Hepatocyte (in vitro differentiated cells): ENCODE results near the gene ANKRD16. TPM values are rescaled to one million over a fixed set of nuclear protein-coding genes. Genes with fewer than 3 reads are reported as not detected.

ENCODE experiments used
- DNase-seq: peaks from one replicate; pipeline ENCODE4 v3.0.0-alpha.2; 2016; ENCODE audit warnings: low spot score
- H2AFZ ChIP-seq: fragments of 200-600 bp; sonication (generic); 2 replicates; pipeline ENCODE4 v1.6.0; 2016; ENCODE audit warnings: antibody characterized with exemption, mild to moderate bottlenecking
- H3K27ac ChIP-seq: fragments of 200-600 bp; sonication (generic); 2 replicates; pipeline ENCODE4 v1.5.1; 2016; ENCODE audit warnings: mild to moderate bottlenecking
- H3K27me3 ChIP-seq: fragments of 200-600 bp; sonication (generic); 2 replicates; pipeline ENCODE4 v1.6.1; 2016
- H3K36me3 ChIP-seq: fragments of 200-600 bp; sonication (generic); replicated peaks from 2 replicates; pipeline ENCODE4 v1.5.1; 2016; ENCODE audit warnings: low read depth; ENCODE audit not compliant: insufficient read depth
- H3K4me1 ChIP-seq: fragments of 200-600 bp; sonication (generic); 2 replicates; pipeline ENCODE4 v1.5.1; 2016; ENCODE audit warnings: mild to moderate bottlenecking, moderate library complexity; ENCODE audit not compliant: insufficient read depth
- H3K4me2 ChIP-seq: fragments of 200-600 bp; sonication (generic); 2 replicates; pipeline ENCODE4 v1.6.0; 2016
- H3K4me3 ChIP-seq: fragments of 200-600 bp; sonication (generic); 2 replicates; pipeline ENCODE4 v1.5.1; 2016; ENCODE audit warnings: mild to moderate bottlenecking
- H3K79me2 ChIP-seq: fragments of 200-600 bp; sonication (generic); 2 replicates; pipeline ENCODE4 v1.6.0; 2017; ENCODE audit warnings: mild to moderate bottlenecking
- H3K9me2 ChIP-seq: fragments of 200-600 bp; sonication (generic); replicated peaks from 2 replicates; pipeline ENCODE4 v1.6.0; 2017; ENCODE audit warnings: mild to moderate bottlenecking; ENCODE audit not compliant: insufficient read depth
- H3K9me3 ChIP-seq: fragments of 200-600 bp; sonication (generic); 2 replicates; pipeline ENCODE4 v1.5.1; 2016; ENCODE audit warnings: low read depth, mild to moderate bottlenecking
- H4K20me1 ChIP-seq: fragments of 200-600 bp; sonication (generic); 2 replicates; pipeline ENCODE4 v1.6.0; 2016; ENCODE audit warnings: mild to moderate bottlenecking; ENCODE audit not compliant: insufficient read depth, poor library complexity, severe bottlenecking
- EZH2 ChIP-seq: fragments of 200-600 bp; sonication (generic); IDR thresholded peaks from 2 replicates; pipeline ENCODE4 v1.6.1; 2016; ENCODE audit warnings: antibody characterized with exemption, mild to moderate bottlenecking, borderline replicate concordance
- EZH2phosphoT487 ChIP-seq: fragments of 200-600 bp; sonication (generic); IDR thresholded peaks from one replicate; pipeline ENCODE4 v1.6.1; 2018; ENCODE audit warnings: antibody characterized with exemption, mild to moderate bottlenecking, low read depth, moderate library complexity; ENCODE audit not compliant: unreplicated experiment, severe bottlenecking
- WGBS: methylation state at CpG from one replicate; pipeline ENCODE4 v1.1.6; 2016; ENCODE audit warnings: low lambda C conversion rate; ENCODE audit errors: missing lambda C conversion rate; 5-methylcytosine and 5-hydroxymethylcytosine counted together
- polyA plus RNA-seq: library from polyadenylated mRNA; unstranded; fragments of >200 nt; fragmentation: Nextera tagmentation; extraction: Ambion mirVana; gene quantifications from 2 replicates; pipeline ENCODE4 v1.2.1, GENCODE V29; 2016
- total RNA-seq: library from RNA; depleted of rRNA; stranded (reverse); fragments of >200 nt; gene quantifications from 2 replicates; pipeline ENCODE4 v1.2.3, GENCODE V29; 2014
- TF ChIP-seq, protein P1 (sequence below): fragments of 200-600 bp; sonication (generic); IDR thresholded peaks from 2 replicates; pipeline ENCODE4 v1.5.1; 2016; ENCODE audit warnings: antibody characterized with exemption, mild to moderate bottlenecking; ENCODE audit not compliant: poor library complexity

Gene ANKRD16
- total and polyA plus RNA-seq, 2 experiments from 2014 or later, result 6.8 to 15.7 TPM

- 81% methylated on average over 8 of the region's 8 CpGs for WGBS
- DNase-seq, result no peak
- Histone ChIP-seq H3K9me3 (no peaks in the 10 kb centered on the region), H3K4me1 (no peaks in the 10 kb centered on the region), H3K4me2 (no peak overlapping the region), H3K27ac (no peak overlapping the region), H3K27me3 (no peaks in the 10 kb centered on the region), H2AFZ (no peak overlapping the region), H3K36me3 (no peaks in the 10 kb centered on the region), H3K9me2 (no peaks in the 10 kb centered on the region), H3K79me2 (no peaks in the 10 kb centered on the region), H3K4me3 (no peak overlapping the region), H4K20me1 (no peaks in the 10 kb centered on the region)
- TF ChIP-seq EZH2 (no peak), EZH2phosphoT487 (no peak)
- TF ChIP-seq, protein P1, sequence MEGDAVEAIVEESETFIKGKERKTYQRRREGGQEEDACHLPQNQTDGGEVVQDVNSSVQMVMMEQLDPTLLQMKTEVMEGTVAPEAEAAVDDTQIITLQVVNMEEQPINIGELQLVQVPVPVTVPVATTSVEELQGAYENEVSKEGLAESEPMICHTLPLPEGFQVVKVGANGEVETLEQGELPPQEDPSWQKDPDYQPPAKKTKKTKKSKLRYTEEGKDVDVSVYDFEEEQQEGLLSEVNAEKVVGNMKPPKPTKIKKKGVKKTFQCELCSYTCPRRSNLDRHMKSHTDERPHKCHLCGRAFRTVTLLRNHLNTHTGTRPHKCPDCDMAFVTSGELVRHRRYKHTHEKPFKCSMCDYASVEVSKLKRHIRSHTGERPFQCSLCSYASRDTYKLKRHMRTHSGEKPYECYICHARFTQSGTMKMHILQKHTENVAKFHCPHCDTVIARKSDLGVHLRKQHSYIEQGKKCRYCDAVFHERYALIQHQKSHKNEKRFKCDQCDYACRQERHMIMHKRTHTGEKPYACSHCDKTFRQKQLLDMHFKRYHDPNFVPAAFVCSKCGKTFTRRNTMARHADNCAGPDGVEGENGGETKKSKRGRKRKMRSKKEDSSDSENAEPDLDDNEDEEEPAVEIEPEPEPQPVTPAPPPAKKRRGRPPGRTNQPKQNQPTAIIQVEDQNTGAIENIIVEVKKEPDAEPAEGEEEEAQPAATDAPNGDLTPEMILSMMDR, result no peak
These were observed 39.7 kb upstream of the ANKRD16 start for GRCh38 chr10:5929442-5929841.

DNA sequence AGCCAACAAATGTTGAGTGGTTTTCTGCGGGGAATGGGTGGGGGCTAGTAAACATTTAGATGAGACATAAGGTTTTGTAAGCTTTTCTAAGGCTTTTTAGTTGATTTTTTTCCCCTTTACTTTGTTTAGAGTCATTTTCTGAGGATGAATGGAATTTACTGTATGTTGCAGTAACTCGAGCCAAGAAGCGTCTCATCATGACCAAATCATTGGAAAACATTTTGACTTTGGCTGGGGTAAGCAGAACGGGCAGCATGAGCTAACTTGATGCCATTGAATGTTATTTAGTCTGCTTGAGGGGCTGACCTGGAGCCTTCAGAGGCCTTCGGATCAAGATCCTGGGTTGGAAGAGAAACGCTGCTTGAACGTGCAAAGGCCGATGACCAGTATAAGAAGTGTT, 37.6 kb upstream of the ANKRD16 start:
- no peaks in the 10 kb centered on the region for H3K9me2 ChIP-seq
- WGBS, result 96% methylated on average over 8 of the region's 8 CpGs
- peak overlapping the region; percentile 19 for H3K27ac ChIP-seq
- no peaks in the 10 kb centered on the region for H3K79me2 ChIP-seq
- no peak overlapping the region for H3K4me3 ChIP-seq
- DNase-seq, result no peak
- H3K4me1 ChIP-seq, result no peaks in the 10 kb centered on the region
- no peak overlapping the region for H3K4me2 ChIP-seq
- H2AFZ ChIP-seq, result no peak overlapping the region
- TF ChIP-seq EZH2phosphoT487 (no peak), EZH2 (no peak)
- TF ChIP-seq, protein P1, result no peak
- no peaks in the 10 kb centered on the region for H4K20me1 ChIP-seq
- no peaks in the 10 kb centered on the region for H3K9me3 ChIP-seq
- no peaks in the 10 kb centered on the region for H3K27me3 ChIP-seq
- no peaks in the 10 kb centered on the region for H3K36me3 ChIP-seq

- no peaks in the 10 kb centered on the region for H3K79me2 ChIP-seq
- 90% methylated on average over 10 of the region's 10 CpGs for WGBS
- DNase-seq, result no peak
- no peak overlapping the region for H3K4me2 ChIP-seq
- H3K9me2 ChIP-seq, result no peaks in the 10 kb centered on the region
- TF ChIP-seq, protein P1, result no peak
- TF ChIP-seq EZH2 (no peak), EZH2phosphoT487 (no peak)
- no peaks in the 10 kb centered on the region for H3K9me3 ChIP-seq
- no peaks in the 10 kb centered on the region for H3K27me3 ChIP-seq
- no peak overlapping the region for H2AFZ ChIP-seq
- H3K4me3 ChIP-seq, result no peak overlapping the region
- no peaks in the 10 kb centered on the region for H3K4me1 ChIP-seq
- no peaks in the 10 kb centered on the region for H3K36me3 ChIP-seq
- no peaks in the 10 kb centered on the region for H4K20me1 ChIP-seq
- no peak overlapping the region for H3K27ac ChIP-seq
These were observed 35.2 kb upstream of the ANKRD16 start for GRCh38 chr10:5924889-5925288.

GRCh38 chr10:5921746-5922145, 32.1 kb upstream of the ANKRD16 start:
- no peaks in the 10 kb centered on the region for H3K27me3 ChIP-seq
- TF ChIP-seq, protein P1, result no peak
- TF ChIP-seq EZH2 (no peak), EZH2phosphoT487 (no peak)
- H3K9me2 ChIP-seq, result no peaks in the 10 kb centered on the region
- H3K9me3 ChIP-seq, result no peaks in the 10 kb centered on the region
- no peaks in the 10 kb centered on the region for H4K20me1 ChIP-seq
- H3K4me2 ChIP-seq, result no peak overlapping the region
- no peak for DNase-seq
- H3K27ac ChIP-seq, result no peak overlapping the region
- H3K36me3 ChIP-seq, result no peaks in the 10 kb centered on the region
- H2AFZ ChIP-seq, result no peak overlapping the region
- H3K4me1 ChIP-seq, result no peaks in the 10 kb centered on the region
- WGBS, result over 99% methylated on average over 5 of the region's 5 CpGs
- H3K79me2 ChIP-seq, result no peaks in the 10 kb centered on the region
- H3K4me3 ChIP-seq, result no peak overlapping the region
